ENCODE results near the gene BLACAT1. TPM values are rescaled to one million over a fixed set of nuclear protein-coding genes. Genes with fewer than 3 reads are reported as not detected.

Gene BLACAT1
- total and polyA plus RNA-seq, 9 of the 15 experiments (the other 6 are each of a cell fraction or from before 2014, with no cell fraction given): 0.10 to 5.9 (median 0.73) TPM

- no peak overlapping the region for H3K4me3 ChIP-seq
- DNase-seq (ENCODE audit: extremely low read depth in 1 of 4, low spot score in 3 of 4): no peak
- no peak for FAIRE-seq
- POLR2A ChIA-PET: interaction anchor here (0.6 to 1.4 kb wide), 4 partner anchors 10 to 1428 kb away, joined by 3 to 4 read pairs (median 3); no protein-coding TSS in a partner anchor
- no peak overlapping the region for H3K4me2 ChIP-seq (ENCODE audit: insufficient read depth, low read length)
- H3K9me3 ChIP-seq (replicated peaks; ENCODE audit: control insufficient read depth, insufficient read depth, low read depth, low read length): no peaks in the 10 kb centered on the region
- H3K27ac ChIP-seq (ENCODE audit: extremely low read depth, low read depth, low read length): no peak overlapping the region
- H3K27me3 ChIP-seq (ENCODE audit: control insufficient read depth in 2 of 2, insufficient read depth in 2 of 2, low read length in 2 of 2): peaks cover 39 to 55% of the 10 kb centered on the region in 2 experiments
- no peaks in the 10 kb centered on the region for H3K79me2 ChIP-seq (ENCODE audit: control insufficient read depth, insufficient read depth, low read length)
- TF ChIP-seq MBD2 (IDR thresholded peaks at IDR 0.05; ENCODE audit: borderline replicate concordance, low read depth): no peak
- TF ChIP-seq, protein P1, sequence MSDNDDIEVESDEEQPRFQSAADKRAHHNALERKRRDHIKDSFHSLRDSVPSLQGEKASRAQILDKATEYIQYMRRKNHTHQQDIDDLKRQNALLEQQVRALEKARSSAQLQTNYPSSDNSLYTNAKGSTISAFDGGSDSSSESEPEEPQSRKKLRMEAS (CRISPR knock-in tag; IDR thresholded peaks at IDR 0.05): no peak
- TF ChIP-seq IFI16 (CRISPR knock-in tag; IDR thresholded peaks at IDR 0.05): no peak
- TF ChIP-seq IRF2 (CRISPR knock-in tag; IDR thresholded peaks at IDR 0.05): no peak
- TF ChIP-seq ZNF124 (CRISPR knock-in tag; IDR thresholded peaks at IDR 0.05): no peak
- no peak for TF ChIP-seq ZNF143 (CRISPR knock-in tag; IDR thresholded peaks at IDR 0.05)
- TF ChIP-seq BHLHE40 (IDR thresholded peaks at IDR 0.05; ENCODE audit: low read length): no peak
- TF ChIP-seq ZNF384 (IDR thresholded peaks at IDR 0.05; ENCODE audit: low read depth, low read length): no peak
- no peak for TF ChIP-seq NR2F6 (CRISPR knock-in tag; IDR thresholded peaks at IDR 0.05)
- no peak for TF ChIP-seq CBFA2T3 (IDR thresholded peaks at IDR 0.05)
- TF ChIP-seq, protein P2, sequence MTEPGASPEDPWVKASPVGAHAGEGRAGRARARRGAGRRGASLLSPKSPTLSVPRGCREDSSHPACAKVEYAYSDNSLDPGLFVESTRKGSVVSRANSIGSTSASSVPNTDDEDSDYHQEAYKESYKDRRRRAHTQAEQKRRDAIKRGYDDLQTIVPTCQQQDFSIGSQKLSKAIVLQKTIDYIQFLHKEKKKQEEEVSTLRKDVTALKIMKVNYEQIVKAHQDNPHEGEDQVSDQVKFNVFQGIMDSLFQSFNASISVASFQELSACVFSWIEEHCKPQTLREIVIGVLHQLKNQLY (CRISPR knock-in tag; conservative IDR thresholded peaks at IDR 0.05): no peak
- no peak for TF ChIP-seq CCNT2 (IDR thresholded peaks at IDR 0.05; ENCODE audit: borderline replicate concordance, extremely low read depth, insufficient read length, low read depth, low read length)
- no peak for TF ChIP-seq DIDO1 (tag; IDR thresholded peaks at IDR 0.05; ENCODE audit: low read depth)
- TF ChIP-seq FOXA1 (IDR thresholded peaks at IDR 0.05; ENCODE audit: borderline replicate concordance): no peak
- no peak for TF ChIP-seq MBD1 (CRISPR knock-in tag; IDR thresholded peaks at IDR 0.05)
- no peak for TF ChIP-seq ZMIZ1 (IDR thresholded peaks at IDR 0.05; ENCODE audit: low read depth in 2 of 2, low read length in 2 of 2)
- no peak for TF ChIP-seq MCM5 (IDR thresholded peaks at IDR 0.05; ENCODE audit: low read depth)
- ATAC-seq: no peak
- no peak overlapping the region for H2AFZ ChIP-seq (ENCODE audit: low read depth, low read length)
- CTCF ChIA-PET (ENCODE audit: low intra/inter-chr PET ratio): no interaction called here
- H3K9me1 ChIP-seq (ENCODE audit: control insufficient read depth, insufficient read depth, low read length): no peaks in the 10 kb centered on the region
- no TSS peak for BruUV-seq (replicated peaks)
- in situ Hi-C loops (cut with MboI): no loop called here
- H3K9ac ChIP-seq (ENCODE audit: insufficient read depth in 1 of 2, low read depth in 2 of 2, low read length in 2 of 2): no peak overlapping the region
- no peaks in the 10 kb centered on the region for H3K36me3 ChIP-seq (ENCODE audit: control insufficient read depth, insufficient read depth, low read length)
- 0% methylated on average over 7 of the region's 7 CpGs for WGBS (ENCODE audit: insufficient coverage, low coverage, missing lambda C conversion rate)
- no peaks in the 10 kb centered on the region for H3K4me1 ChIP-seq (replicated peaks in 1 of 2; ENCODE audit: control insufficient read depth in 2 of 2, insufficient read depth in 2 of 2, low read length in 2 of 2)
- intact Hi-C loops (cut with micrococcal nuclease): no loop called here
- H4K20me1 ChIP-seq (replicated peaks; ENCODE audit: control insufficient read depth, insufficient read depth, low read length): 0 out of 2 replicates have a peak, but pooled peaks cover 4% of the 10 kb centered on the region
Measured at GRCh38 chr1:205466595-205467220, 10.9 kb upstream of the BLACAT1 start.
